ENCODE measurements around the gene BAHCC1.

The BAHCC1 gene

DNA sequence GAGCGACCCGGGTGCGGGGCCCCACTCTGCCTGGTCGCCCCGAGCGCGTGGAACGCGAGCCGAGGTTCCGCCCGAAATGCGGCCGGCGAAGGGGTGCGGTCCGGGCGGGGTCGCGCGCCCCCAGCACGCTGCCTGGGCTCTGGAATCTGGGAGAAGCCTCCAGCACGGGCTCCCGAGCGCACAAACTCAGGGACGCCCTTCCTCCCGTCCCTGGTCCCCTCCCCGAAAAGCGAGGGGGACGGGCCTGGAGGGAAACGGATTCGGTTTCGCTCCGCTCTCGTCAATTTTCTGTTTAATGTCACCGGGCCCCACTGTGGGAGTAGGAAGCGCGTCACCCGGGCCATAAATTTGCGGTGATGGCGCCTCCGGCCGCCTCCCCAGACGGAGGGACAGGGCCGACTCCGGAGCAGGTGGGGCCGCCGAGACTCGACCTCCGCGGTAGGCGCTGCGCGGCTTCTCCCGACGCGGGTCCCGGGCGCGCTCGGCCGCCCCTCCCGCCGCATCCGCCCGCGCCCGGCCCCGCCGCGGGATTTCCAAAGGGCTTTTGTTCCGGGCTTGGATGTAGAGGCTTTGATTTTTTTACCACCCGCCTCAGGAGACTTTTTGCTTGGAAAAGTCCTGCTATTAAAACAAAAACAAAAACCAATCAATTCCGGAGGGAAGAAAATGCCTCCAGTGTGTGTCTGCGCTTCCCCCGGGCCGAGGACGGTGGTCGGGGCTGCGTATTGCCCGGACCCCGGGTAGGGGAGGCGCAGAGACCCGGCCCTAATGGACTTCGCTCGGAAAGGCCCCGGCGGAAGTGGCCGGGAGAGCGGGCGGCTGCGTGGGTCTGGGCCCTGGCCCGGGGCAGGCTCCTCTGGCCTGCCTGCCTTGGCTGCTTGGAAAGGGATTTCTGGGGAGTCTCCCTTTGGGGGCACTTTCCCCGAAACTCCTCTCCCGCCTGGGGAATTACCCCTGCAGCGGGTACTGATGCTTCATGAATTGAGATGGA, 7.9 kb upstream of the BAHCC1 start:
- peak; percentile 66 for DNase-seq

DNA sequence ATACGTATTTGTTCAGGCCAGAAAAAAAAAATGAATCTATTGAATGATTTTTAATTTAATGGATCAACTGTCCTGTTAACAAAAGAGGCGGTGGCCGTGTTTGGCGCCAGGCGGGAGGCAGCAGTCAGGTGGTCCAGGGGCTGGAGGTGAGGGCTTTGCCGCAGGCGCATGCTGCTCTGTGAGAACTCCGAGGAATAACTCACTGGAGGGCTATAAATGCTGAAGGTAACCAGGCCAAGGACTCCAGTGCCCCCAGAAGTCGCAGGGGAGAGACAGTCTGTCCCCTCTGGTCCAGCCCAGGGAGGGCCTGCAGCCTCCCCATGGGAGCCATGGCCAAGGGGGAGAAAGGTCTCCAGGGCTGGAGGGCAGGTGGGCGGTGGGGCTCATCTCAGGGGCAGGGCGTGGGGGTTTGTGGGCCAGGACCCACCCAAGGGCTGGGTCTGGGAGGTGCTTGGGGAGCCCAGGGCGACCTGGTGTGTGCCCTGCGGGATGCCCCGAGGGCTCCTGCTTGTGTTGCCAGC, 7.1 kb upstream of the BAHCC1 start:
- DNase-seq, result no peak

DNA sequence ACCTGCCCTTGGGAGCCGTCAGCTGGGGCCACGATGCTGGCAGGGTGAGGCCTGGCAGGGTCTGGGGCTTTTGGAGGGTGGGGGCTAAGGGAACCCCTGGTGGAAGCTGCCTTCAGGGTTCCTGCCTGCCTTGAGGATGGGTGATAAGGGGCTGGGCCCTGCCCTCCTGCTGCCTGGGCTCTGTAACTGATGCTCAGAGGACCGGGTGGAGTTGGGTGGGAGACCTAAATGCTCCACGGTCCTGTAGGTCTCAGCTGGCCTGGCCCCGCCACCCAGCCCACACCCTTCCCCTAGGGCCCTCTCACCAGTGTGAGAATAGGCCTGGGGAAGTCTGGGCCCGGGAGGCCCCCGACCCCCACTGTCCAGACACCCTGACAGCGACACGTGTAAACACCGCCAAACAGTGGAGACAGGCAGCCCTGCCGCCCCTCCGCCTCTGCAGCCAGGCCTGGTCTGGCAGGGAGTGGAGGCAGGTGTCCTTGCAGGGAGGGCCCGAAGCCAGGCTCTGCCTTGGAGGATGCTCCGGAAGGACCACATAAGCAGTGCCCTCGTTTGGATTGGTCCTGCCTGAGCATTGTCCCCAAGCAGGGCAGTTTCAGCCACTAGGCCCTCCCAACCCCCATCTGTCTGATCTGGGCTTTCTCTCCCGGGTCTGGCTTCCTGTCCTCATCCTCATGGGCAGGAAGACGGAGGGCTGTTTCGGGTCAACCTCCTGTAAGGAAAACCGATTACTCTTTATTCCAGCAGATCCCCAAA, 6.5 kb upstream of the BAHCC1 start:
- DNase-seq, result no peak

DNA sequence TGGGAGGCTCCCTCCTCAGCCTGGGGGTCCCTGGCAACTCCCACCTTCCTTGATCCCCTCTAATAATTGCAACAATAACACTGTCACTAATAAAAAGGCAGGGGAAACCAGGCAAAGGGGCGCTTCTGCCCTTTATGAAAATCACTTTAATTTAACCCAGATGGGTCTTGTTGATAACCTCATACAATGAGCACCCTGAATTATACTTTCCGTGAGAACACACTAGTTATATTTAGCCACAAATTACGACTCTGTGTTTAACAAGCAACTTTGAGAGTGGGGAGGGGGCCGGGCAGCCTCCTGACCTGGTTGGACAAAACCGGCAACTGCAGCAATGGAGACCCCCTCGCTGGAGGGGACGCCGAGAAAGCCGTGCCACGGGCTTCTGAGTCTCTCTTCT, 5.7 kb upstream of the BAHCC1 start:
- no peak for DNase-seq

DNA sequence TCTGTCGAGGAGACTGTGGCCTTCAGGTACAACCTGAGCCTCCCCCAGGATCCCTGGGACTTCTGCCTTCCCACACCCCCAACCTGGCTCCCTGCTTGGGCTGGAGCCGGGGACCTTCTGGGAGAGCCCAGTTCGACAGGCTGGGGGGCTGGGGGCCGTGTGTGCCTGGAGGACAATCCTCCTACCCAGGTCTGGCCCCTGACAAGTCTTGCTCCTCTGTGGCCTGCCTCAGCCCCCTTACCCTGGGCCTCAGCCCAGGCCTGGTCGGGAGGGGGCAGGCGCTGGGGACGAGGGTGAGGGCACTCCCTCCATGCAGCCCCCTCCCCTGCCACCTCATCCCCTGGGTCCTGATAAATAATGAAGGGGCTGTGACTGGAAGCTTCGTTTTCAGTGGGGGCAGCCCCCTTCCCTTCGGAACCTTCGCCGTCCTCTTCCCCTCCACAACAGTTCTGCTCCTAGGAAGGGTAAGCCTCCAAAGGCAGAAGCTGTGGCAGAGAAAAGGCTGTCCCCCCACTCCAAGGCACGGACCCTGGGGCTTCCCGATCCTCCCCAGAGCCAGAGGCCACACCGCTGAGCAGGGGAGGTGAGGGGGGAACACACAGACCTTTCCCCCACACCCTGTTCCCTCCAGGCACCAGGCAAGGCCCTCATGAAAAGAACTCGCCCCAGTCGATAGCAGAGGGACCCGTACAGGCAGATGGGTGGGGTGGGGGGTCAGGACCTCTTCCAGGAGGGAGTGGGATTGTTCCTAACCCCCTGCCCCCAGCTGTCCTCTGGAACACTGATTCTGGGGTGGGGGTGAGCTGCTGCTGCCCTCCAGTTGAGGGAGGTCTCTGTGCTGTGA, 5.0 kb upstream of the BAHCC1 start:
- no peak for DNase-seq

DNA sequence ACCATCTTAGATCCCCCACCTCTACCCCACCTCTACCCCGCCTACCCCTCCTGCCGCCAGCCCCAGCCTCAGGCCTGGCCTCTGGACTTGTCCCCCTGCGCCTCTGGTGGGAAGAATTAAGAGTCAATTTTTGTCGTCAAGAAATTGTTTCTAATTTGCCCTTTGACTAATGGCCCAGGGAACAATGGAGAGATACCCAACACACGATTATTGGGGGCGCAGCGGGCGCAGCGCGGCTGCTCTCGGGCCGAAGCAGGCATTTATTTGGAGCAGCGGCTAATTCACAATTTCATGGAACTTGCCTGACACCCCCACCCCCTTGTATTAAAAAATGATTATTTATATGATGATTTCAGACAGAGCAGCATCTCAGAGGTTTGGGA, 4.4 kb upstream of the BAHCC1 start:
- DNase-seq, result no peak

DNA sequence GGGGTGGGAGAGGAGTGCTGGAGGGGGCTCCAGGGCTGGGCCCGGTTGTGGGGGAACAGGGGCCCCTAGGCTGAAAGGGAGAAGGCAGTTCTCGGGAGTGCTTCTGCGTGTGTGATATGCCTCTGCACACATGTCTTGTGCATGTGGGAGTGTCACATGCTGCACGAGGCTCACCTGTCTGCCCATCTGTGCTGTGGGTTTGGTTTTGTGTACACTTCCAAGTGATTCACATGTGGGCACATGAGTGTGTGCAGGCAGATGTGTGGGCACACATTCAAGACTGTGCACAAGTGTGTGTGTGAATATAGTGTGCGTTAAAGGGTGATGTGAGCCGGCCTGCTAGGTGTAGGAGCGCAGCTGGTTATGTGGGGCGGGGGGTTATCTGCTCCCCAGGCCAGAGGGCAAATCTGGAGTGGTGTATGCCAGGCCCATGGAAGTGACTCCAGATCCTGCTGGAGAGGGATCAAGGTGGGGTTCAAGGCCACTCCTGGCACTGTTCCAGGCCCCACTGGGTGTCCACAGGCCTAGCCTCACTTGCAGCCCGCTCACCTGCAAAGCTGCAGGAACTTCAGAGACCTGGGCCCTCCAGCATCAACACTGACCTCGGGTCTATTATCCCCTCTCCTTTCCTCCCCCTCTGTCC, 3.8 kb upstream of the BAHCC1 start:
- DNase-seq, result no peak

DNA sequence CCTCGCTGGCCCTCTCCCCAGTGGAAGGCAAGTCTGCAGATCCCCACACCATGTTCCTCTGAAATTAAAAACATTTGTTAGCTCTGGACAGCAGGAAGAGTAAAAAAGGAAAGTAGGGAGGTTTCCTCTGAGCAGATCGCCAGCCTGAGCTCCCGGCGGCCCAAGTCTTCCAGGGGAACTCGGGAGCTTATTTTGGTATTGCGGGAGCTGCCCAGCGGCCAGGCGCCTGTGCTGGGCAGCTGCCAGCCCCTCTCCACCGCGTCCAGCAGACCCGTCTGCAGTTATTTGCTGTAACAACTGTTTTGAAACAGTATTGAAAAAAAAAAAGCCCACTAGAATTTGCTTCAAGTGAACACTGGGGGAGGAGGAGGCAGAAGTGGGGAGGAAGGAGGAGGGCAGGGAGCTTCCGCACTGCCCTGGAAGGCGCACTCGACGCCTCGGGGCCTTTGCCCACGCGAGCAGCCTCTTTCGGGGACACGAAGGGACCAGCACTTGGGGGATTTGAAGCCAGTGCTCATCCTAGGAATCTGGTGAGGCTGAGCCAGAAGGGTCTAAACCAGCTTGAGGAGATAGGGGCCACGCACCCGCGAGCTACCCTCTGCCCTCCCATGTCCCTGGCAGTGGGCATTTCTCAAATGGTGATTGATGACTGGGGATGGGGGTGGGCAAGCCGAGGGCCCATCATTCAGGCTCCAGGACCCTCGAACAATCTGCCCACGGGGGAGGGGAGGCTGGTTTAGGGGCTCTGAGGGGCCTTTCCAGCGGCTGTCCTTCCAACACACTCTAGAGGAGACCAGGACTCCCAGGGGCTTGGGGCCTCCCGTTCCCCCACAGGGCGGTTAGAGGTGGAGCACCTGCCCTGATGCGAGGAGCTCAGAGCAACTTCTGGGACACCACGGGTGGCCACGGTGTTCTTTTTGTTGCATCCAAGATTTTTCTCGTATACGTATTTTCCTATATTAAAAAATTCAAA, 3.0 kb upstream of the BAHCC1 start:
- DNase-seq, result no peak

DNA sequence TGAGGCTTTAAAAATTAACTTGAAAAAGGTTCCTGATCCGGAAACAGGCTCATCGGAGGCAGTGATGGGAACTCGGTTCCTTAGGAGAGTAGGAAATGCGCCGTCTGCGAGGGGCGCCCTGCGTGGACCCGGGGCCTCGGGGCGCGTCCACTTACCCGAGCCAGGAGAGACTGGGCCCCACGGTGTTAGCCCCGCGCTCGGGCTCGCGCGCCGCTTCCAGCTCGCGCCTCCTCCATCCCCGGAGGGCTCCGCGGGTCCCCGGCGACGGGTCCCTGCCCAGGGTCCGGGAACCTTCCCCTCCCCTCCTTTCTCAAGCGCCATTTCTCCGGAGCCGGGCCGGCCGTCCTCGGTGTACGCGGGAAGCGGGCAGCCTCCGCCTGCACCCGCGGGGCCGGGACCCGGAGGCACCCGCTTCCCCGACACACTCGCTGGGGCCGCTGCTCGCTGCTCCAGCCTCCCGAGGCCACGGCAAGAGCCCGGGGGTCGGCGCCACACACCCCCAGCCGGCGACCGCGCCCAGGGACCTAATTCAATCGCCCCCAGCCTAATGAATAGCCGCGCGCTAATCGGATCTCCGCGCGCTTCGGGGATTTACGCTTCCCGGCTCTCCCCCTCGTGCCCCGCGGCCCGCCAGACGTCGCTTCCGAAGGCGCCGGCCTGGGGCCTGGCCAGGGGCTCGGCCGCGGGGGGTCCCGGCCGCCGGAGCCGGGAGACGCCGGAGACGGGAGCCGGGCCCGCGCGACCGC, 2.2 kb upstream of the BAHCC1 start:
- DNase-seq, result no peak

DNA sequence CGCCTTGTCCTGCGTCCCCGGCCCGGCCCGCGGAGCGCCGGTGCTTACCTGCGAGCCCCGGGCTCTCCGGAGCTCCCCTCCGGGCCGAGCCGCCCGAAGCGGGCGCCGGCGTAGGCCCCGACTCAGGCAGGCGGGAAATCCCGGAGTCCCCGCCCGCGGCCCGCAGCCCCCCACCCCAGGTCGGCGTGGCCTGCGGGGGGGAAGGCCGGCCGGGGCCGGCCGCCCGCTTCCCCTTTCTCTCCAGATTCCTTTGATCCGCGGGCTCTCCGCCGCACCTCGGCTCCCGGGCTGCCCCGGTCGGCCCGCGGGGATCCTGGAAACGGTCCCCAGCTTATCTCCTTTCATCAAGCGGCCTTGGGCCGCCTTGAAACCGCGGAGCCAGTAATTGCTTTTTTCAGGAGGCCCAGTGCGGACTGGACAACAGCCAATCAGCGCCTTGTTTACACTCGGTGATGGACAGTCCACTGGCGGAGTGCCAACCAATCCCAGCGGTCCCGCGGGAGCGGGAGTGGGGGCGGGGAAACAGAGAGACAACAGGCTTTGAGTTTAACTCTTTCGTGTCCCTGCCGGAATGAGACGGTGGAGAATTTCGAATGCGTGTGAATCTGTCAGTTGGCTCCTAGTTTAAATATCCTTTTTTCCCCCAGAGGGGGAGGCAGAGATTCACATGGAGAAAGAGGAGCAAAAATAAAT, 1.4 kb upstream of the BAHCC1 start:
- DNase-seq, result peak; percentile 58

DNA sequence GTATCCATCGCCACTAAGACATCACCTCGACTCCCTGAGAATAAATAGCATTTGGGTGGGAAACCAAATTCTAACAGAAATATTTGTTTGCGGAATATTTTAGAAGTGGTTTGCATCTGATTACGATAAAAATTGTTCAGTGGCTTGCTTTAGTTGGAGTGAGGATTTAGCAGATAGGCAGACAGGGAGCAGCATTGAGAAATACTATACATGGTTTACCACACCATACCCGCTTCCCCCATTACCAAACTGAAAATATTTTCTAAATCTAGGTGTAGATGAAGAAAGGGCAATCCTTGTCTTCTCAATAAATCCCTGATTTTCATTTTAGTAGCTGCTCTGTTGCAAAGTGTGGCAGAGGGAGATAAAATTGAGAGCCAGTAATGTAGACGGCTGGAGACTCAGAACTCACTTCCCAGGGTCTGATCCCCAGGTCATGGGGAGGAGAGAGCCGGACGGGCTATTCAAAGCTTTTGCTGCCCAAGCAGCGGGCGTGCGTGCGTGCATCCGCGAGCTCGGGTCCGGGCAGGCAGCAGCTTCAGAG, 808 bp upstream of the BAHCC1 start:
- no peak for DNase-seq

DNA sequence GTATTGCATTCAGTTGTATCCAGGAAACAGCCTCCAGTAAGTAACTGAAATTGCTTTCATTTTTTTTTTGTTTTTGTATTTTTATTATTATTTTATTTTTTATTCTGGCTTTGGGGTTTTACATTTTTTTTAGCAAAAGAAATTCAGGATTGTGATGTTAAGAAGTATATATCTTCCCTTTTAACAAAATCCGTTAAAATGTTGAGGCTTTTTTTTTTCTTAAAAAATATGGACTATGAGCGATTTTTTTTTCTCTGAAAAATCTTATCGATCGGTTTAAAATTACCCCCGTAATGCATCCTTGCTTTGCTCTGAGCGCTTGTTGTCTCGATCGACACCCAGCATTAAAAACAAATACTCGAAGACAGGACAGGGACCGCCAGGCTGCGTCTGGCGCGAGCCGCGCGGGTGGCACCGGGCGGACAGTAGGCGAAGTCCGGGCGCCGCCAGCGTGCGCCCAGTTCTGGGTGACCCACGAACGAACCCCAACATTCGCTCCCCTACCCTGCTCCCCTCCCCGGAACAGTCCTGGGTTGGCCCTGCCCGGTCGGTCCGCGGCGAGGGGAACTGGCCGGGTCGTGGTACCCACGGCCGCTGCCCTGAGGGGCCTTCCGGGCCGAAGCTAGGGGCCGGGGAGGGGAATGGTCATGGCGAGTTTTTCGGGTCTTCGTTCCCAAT, 482 bp downstream of the BAHCC1 start:
- no peak for DNase-seq

DNA sequence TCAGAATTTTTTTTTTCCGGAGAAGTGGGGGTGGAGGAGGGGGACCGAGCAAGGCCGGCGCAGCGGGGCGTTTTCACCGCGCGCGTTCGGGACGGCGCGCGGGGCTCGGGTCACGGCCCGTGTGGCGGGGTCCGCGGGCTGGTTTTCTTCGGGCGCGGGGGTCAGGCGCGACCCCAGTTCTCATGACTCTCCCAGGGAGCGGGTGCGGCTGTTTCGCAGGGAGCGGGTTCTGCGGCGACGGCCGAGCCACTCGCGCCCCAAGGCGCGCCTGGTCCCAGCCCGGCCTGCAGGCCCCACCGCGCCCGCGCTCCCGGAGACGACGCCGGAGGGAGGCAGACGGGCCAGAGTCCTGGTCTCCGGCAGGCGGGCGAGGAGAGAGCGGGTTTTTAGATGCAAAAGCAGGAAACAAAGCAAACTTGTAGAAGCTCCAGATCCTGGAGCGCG, 1.0 kb downstream of the BAHCC1 start:
- DNase-seq, result no peak

DNA sequence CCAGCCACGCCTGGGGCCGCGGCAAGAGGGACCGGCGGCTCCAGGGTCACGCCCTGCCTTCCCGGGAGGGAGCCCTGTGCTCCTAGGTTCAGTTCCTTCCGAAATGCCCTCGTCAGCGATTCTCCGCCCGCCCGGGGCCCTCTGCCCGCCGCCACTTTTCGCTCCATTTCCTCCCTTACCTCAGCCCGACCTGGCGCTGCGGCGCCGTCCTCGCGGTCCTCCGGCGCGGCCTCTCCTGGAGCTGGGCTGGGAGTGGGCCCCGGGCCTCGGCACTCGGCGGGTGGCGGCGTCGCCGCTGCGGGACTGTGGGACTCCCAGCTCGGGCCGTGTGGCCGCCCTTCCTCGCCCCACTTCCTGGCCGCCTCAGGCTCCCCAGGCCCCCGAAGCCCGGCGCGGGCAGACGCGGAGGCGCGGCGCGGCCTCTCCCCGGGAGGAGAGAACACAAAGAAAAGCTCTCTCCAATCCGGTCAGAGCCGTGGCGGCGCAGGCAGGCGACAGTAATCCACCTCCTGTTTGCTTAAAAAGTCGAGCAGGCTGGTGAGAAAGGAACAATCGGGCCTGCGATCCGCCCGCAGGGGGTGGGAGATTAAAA, 1.6 kb downstream of the BAHCC1 start:
- DNase-seq, result peak; percentile 39

DNA sequence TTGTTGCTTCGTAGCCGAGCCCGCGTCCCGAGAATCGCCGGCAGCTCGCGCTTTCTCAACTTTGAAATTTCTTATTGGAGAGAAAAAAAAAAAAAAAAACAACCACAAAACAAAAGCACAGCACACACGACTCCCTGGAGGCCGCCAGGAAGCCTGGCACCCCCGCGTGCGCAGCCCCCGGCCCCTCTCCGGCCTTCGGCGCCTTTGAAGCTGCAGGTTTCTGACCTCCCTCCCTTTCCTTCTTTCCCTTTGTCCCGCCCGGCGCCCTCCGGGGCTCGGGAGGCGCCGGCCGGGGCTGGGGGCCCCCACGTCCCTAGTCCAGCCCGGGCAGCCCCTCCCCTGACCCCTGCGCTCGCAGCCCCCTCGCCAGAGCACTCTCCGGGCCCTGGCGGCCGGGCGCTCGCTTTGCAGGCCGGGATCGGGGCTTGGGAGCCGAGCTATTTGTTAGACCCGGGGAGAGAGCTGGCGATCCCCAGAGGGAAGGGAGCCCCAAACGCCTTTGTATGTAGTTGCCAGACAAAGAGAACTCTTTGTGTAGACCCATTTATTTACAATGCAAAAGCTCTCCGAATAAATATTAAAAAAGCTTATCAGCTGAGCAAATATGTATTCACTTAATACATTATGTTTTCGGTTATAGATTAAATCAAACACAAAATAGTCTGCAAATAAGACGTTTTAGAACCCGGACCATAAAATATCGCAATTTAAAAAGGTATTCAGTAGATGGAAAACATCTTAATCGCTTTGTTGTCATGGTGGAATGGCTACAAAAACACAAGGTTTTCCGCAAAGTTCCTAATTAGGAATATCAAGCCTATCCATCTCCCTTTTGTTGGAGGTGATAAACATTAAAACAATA, 2.3 kb downstream of the BAHCC1 start:
- no peak for DNase-seq

DNA sequence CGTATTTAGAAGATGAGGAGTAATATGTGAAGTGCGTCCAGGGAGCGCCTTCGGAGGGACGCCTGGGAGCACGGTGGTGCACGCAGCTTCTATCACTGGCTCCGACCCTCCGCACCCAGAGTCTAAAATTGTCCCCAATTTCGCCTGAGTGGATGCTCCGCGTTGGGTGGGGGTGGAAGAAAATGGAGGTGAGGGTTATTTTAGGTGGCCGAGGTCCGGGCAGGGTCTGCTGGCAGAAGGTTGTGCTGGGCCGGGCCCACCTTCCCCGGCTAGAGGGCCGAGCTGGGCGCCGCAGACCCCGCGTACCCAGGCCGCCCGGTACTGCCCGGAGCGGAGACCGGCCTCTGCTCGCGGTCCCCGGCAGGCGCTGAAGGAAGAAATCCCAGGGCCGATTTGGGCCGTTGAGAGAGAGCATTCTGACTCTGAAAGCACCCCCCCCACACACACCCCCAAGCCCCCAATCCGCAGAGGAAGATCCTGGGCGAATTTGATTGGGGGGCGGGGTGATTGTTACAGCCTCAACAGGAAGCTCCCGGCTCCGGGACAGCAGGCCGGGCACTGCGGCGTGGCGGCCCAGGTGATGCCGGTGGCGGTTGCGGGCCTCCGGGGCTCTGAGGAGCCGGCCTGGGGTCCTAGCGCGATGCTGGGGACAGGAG, 3.0 kb downstream of the BAHCC1 start:
- no peak for DNase-seq

Measured in stimulated activated CD4-positive, alpha-beta T cell treated with anti-CD3 and anti-CD28 coated beads, Interleukin-4, amount 100 ng/mL, for 1 hour (primary cell).